ENCODE measurements around the gene HUNK.

GRCh38 chr21:31901315-31901714, 28.5 kb downstream of the HUNK start:
- TF ChIP-seq CTCF (IDR thresholded peaks at IDR 0.05) (no peak), ZFX (IDR thresholded peaks at IDR 0.05; ENCODE audit: borderline replicate concordance) (no peak)

Measured in 22Rv1 (cell line).